22Rv1 (cell line): ENCODE results near the gene EXOC3.
"Not testable (repeated sequence)": the region's sequence is repeated elsewhere in the genome, so short reads cannot be mapped to it uniquely, and the experiment has no call there.

Experiments
- H3K27ac ChIP-seq: fragments of 450-650 bp; 2 replicates; pipeline ENCODE4 v1.5.1; 2017
- CTCF ChIP-seq: fragments of 450-650 bp; IDR thresholded peaks from 2 replicates; pipeline ENCODE4 v1.5.1; 2017; ENCODE audit warnings: mild to moderate bottlenecking
- ZFX ChIP-seq: fragments of 450-650 bp; IDR thresholded peaks from 2 replicates; pipeline ENCODE4 v1.6.1; 2017; ENCODE audit warnings: antibody characterized with exemption, borderline replicate concordance

EXOC3 gene

DNA sequence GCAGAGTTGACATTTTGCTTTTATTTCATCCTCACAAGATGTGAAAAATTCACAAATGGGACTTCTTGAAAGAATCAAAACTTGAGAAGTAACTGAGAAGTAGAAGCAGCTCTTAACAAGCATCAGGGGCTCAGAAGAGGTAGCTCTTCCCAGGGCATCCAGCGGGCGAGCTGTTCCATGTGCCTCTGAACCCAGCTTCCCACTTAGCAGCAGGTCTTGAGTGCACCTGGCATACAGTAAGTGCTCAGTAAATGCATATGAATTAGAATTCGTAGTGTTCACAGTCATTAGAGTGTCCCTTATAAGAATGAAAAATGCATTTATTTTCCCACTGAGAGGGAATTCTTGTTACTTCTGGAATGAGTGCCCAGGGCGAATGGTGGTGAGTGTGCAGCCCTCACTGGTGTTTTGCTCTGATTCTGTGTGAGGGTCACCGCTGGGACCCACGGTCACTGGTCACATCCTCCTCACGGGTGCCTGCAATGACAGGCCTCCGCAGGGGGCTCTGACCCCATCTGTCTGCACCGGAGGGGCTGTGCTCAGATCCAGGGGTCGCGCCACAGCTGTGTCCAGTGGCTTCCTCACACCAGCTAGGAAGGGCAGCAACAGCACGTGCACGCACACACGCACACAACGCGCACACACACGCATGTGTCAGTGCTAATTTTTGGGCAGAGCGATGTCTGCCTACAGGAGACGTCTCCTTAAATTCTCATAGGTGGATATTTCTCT lies 26.9 kb downstream of the EXOC3 start:
- H3K27ac ChIP-seq: no peak overlapping the region

DNA sequence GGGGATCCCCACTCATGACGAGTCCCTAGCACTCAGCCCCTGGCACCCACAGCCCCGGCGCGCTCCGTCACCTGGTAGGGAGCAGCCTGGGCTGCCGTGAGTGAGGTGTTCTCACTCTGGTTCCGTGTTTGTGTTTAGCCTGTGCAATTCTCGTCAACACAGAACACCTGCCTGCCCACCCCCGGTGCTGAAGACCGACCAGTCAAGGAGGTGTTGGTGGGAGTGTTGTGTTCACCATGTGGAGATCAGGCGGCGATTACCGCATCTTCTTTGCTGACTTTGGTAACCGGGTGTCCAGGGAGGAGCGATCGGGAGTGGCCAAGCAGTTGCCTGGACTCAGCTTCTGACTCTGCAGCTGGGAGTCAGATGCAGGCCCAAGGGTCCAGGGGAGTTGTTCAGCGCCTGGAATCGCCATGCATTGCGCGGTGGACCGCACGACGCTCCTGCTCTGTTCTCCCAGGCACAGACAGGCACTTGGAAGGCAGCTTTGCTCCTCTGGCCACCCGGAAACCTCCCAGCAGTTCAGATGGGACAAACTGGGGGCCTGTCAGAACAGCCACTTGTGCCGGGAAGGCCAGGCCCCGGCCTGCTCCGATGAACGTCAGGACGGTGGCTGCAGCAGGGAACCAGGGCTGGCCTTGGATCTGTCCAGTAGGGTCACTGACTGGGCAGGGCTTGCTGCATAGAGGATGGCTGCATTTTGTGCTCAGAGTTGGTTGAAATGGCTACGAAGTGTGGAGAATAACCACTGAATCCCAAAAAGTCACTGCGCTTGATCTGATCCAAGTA lies 28.2 kb downstream of the EXOC3 start:
- peak overlapping the region; percentile 79; the same call in 1 of the 2 replicates for H3K27ac ChIP-seq
- no peak for TF ChIP-seq ZFX
- TF ChIP-seq CTCF: no peak

More for the DNA sequence above, 26.9 kb downstream of the EXOC3 start:
- TF ChIP-seq ZFX (no peak), CTCF (no peak)

DNA sequence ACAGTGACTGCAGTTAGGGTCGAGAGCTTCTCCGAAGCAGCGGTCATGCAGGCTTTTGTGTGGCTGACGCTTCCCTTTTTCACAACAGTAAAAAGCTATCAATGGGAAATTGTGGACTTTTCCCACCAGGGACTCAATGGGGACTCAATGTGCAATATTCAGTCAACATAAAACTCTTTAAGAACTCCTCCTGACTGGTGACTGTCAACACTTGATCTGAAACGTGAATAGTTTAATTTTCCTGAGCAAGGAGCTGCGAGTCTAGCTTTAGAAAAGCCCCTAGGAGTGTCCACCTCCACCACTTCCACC lies 28.7 kb downstream of the EXOC3 start:
- no peak for TF ChIP-seq CTCF
- peak overlapping the region; percentile 79 for H3K27ac ChIP-seq

DNA sequence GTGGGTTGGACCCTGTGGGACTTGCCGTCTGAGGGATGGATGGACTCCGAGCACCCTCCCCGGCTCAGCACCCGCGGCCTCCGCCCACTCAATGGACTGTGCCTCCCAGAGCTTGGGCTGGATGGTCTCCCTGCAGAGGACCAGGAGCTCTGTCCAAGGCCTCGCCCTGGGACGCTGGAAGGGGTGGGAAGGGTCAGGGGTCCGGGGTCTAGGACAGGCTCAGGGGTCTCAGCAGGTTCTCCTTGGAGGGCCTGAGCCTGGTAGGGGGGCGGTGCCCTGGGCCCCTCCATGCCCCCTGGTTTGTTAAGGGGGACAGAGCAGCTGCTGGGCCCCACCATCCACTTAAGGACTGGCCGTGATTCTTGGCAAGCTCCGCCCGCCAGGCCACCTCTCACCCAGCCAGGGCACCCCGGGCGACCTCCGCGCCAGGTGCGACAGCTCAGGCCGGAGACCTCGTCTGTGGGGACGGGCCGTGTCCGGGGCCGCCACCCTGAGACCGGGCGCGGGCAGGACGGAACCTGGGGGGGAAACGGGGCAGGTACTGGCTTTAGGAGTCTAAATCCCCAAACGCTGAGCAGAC lies 29.2 kb downstream of the EXOC3 start:
- peak overlapping the region; percentile 79 for H3K27ac ChIP-seq
- TF ChIP-seq ZFX: no peak
- no peak for TF ChIP-seq CTCF

DNA sequence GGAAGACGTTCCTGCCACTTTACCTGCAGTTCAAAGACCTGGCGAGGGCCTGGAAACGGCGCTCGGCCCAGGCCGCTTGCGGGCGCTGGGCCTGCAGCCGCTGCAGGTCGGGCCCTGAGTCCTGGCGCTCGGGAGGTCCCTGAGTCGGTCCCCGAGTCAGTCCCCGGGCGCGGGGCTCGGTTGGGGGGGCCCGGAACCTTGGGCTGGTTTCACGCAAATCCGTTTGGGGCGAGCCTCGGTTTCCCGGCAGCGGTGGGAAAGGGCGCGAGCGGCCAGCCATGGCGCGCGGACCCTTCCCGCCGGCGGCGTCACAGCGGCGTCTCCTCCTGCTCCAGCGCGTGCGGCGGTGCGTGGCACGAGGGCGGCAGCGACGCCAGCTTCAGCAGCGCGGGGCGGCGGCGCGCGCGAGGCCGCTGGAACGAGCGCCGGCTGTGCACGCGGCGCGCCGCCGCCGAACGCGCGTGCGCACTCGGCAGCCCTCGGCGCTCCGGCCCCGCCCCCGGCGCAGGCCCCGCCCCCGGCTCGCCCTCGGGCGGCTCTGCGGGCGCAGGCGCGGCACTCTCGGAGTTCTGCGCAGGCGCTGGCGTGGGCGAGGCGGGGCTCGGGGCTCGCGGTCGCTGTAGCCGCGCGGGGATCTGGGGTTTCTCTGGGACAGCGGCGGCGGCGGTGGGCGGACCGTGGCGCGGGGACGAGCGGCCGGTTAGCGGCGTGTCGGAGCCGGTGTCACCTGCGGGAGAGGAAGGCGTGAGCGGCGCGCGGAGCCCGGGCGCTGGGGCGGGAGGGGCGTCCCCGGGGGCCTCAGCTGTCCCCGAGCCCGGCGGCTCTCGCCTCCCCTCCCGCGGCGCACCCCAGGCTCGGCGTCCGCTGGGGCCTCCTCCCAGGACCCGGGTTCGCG lies 29.9 kb downstream of the EXOC3 start:
- H3K27ac ChIP-seq: peak overlapping the region; percentile 79
- TF ChIP-seq ZFX: no peak
- no peak for TF ChIP-seq CTCF

DNA sequence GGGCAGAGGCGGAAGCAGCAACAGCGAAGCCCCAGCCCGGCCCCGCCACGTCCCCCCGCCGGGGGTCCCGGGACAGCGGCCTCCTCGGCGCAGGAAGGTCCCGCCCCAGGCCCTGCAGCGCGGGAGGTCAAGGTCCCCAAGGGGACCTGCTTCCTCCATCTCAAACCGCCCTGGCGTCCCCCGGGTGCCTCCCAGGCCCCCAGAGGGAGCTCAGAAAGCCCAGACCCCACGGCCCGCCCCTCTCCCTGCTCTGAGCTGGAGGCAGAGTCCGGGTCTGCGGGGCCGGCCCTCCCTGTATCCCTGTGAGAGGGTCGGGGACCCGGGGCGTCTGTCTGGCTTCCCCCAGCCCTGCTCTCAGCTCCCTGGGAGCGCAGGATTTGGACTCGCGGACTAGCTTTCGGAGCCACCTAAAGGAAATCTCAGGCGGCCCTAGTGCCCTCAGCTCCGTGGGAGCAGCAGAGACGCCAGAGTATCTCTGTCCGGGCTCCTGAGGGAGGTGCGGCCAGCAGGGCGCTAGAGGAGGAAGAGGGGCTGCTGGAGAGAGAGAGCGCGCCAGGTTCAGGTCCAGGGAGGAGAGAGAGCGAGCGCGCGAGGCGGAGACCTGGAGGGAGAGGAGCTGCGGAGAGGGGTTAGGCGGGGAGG lies 30.7 kb downstream of the EXOC3 start:
- TF ChIP-seq ZFX (no peak), CTCF (no peak)
- H3K27ac ChIP-seq: peak overlapping the region; percentile 41

DNA sequence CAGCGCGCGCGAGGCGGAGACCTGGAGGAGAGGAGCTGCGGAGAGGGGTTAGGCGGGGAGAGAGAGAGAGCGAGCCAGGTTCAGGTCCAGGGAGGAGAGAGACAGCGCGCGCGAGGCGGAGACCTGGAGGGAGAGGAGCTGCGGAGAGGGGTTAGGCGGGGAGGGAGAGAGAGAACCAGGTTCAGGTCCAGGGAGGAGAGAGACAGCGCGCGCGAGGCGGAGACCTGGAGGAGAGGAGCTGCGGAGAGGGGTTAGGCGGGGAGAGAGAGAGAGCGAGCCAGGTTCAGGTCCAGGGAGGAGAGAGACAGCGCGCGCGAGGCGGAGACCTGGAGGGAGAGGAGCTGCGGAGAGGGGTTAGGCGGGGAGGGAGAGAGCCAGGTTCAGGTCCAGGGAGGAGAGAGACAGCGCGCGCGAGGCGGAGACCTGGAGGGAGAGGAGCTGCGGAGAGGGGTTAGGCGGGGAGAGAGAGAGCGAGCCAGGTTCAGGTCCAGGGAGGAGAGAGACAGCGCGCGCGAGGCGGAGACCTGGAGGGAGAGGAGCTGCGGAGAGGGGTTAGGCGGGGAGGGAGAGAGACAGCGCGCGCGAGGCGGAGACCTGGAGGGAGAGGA lies 31.4 kb downstream of the EXOC3 start:
- not testable (repeated sequence) for H3K27ac ChIP-seq
